Endothelial cell of umbilical vein (primary cell): ENCODE results near the gene ST8SIA1. TPM values are rescaled to one million over a fixed set of nuclear protein-coding genes. Genes with fewer than 3 reads are reported as not detected.

Source experiments
- BruUV-seq: library from RNA; stranded (reverse); fragments of 400-500 nt; replicated peaks from 2 replicates; lab custom pipeline; 2021; lab: Mats Ljungman, UMichigan
- CTCF ChIA-PET: fragments of 300-600, 350-600 bp; sonication (Branson Sonifier 250); formaldehyde crosslinking; loops from one replicate; lab custom pipeline; 2021; ENCODE audit warnings: antibody characterized with exemption, inconsistent platforms; lab: Charles Lee
- POLR2A ChIA-PET: fragments of 300-600, 350-600 bp; sonication (Branson Sonifier 250); formaldehyde crosslinking; loops from one replicate; lab custom pipeline; 2021; ENCODE audit warnings: antibody characterized with exemption, inconsistent platforms; lab: Charles Lee
- DNase-seq: peaks from one replicate; pipeline ENCODE4 v3.0.0-alpha.2; 2011; ENCODE audit warnings: low read depth, low spot score
- FAIRE-seq: peaks from 2 replicates; lab custom pipeline; 2011; peaks lifted over from hg19 to GRCh38; lab: Jason Lieb, UNC
- H2AFZ ChIP-seq: 2 replicates; pipeline ENCODE4 v1.6.0; 2012; ENCODE audit warnings: low read depth, low read length, control low read depth, inconsistent platforms
- H3K27ac ChIP-seq: 2 replicates; pipeline ENCODE4 v1.5.1; 2011; ENCODE audit warnings: low read depth, mild to moderate bottlenecking, control low read depth, low read length, moderate library complexity; ENCODE audit not compliant: insufficient read depth
- H3K27me3 ChIP-seq, 2 experiments: 2 replicates each; pipeline versions ENCODE4 v1.6.0 to v1.6.1; 2011; ENCODE audit warnings: low read length in 2 of 2, mixed read lengths in 1 of 2; ENCODE audit not compliant: control insufficient read depth in 2 of 2, insufficient read depth in 2 of 2
- H3K36me3 ChIP-seq, 2 experiments: 2 replicates in 1 of 2; 3 replicates in 1 of 2; pipeline ENCODE4 v1.5.1; 2011; ENCODE audit warnings: low read length in 2 of 2, mild to moderate bottlenecking in 1 of 2, moderate library complexity in 1 of 2; ENCODE audit not compliant: control insufficient read depth in 2 of 2, insufficient read depth in 2 of 2; ENCODE audit errors: extremely low read depth in 1 of 2
- H3K4me1 ChIP-seq: 3 replicates; pipeline ENCODE4 v1.5.1; 2011; ENCODE audit warnings: mild to moderate bottlenecking, low read length; ENCODE audit not compliant: control insufficient read depth, insufficient read depth; ENCODE audit errors: extremely low read depth
- H3K4me2 ChIP-seq: 2 replicates; pipeline ENCODE4 v1.6.1; 2011; ENCODE audit warnings: low read length, control low read depth, mixed read lengths; ENCODE audit not compliant: insufficient read depth
- H3K4me3 ChIP-seq, 3 experiments: fragments of 200-600 bp in 1 of 3; sonication (generic), shearing (Covaris generic) in 1 of 3; replicated peaks in 1 of 3; 2 replicates each; pipeline ENCODE4 v1.5.1; 2011 to 2016; ENCODE audit warnings: control low read depth in 3 of 3, low read length in 3 of 3, mild to moderate bottlenecking in 2 of 3, inconsistent platforms in 1 of 3, low read depth in 1 of 3, moderate library complexity in 1 of 3; ENCODE audit not compliant: insufficient read depth in 1 of 3
- H3K79me2 ChIP-seq: 2 replicates; pipeline ENCODE4 v1.6.0; 2012; ENCODE audit warnings: low read length, inconsistent platforms; ENCODE audit not compliant: control insufficient read depth, insufficient read depth
- H3K9ac ChIP-seq: replicated peaks from 2 replicates; pipeline ENCODE3; 2011; ENCODE audit warnings: low read length, control low read depth; ENCODE audit not compliant: insufficient read depth; ENCODE audit errors: extremely low read depth
- H3K9me1 ChIP-seq: replicated peaks from 3 replicates; pipeline ENCODE4 v1.6.0; 2011; ENCODE audit warnings: mild to moderate bottlenecking, low read length; ENCODE audit not compliant: control insufficient read depth, insufficient read depth; ENCODE audit errors: extremely low read depth
- H3K9me3 ChIP-seq: replicated peaks from 2 replicates; pipeline ENCODE4 v1.5.1; 2012; ENCODE audit warnings: low read length, inconsistent platforms; ENCODE audit not compliant: control insufficient read depth, insufficient read depth
- H4K20me1 ChIP-seq: replicated peaks from 2 replicates; pipeline ENCODE3; 2011; ENCODE audit warnings: mild to moderate bottlenecking, low read length; ENCODE audit not compliant: control insufficient read depth, insufficient read depth; ENCODE audit errors: extremely low read depth
- EZH2 ChIP-seq: IDR thresholded peaks from 2 replicates; pipeline ENCODE4 v1.6.1; 2012; ENCODE audit warnings: borderline replicate concordance, low read depth, mild to moderate bottlenecking, moderate library complexity, low read length, inconsistent platforms; ENCODE audit not compliant: severe bottlenecking
- FOS ChIP-seq: IDR thresholded peaks from 2 replicates; pipeline ENCODE4 v1.6.1; 2011; ENCODE audit warnings: mild to moderate bottlenecking, low read length, moderate library complexity, borderline replicate concordance; ENCODE audit not compliant: insufficient read depth
- GATA2 ChIP-seq: IDR thresholded peaks from 2 replicates; pipeline ENCODE4 v1.7.0; 2011; ENCODE audit warnings: low read depth, mild to moderate bottlenecking, moderate library complexity, mixed read lengths, low read length; ENCODE audit not compliant: insufficient read length, insufficient read depth
- JUN ChIP-seq: IDR thresholded peaks from 2 replicates; pipeline ENCODE4 v1.6.1; 2011; ENCODE audit warnings: borderline replicate concordance, low read depth; ENCODE audit not compliant: insufficient read length, insufficient read depth
- MYC ChIP-seq: IDR thresholded peaks from one replicate; pipeline ENCODE4 v1.6.1; 2011; ENCODE audit warnings: mild to moderate bottlenecking, low read depth, low read length
- POLR2A ChIP-seq: IDR thresholded peaks from 2 replicates; pipeline ENCODE4 v1.6.1; 2012; ENCODE audit warnings: low read depth, mild to moderate bottlenecking, control low read depth, low read length
- POLR2AphosphoS5 ChIP-seq: IDR thresholded peaks from 2 replicates; pipeline ENCODE4 v1.6.1; 2012; ENCODE audit warnings: low read depth, mild to moderate bottlenecking, control low read depth, low read length, moderate library complexity; ENCODE audit not compliant: insufficient read depth
- dilution Hi-C: fragments of 300-500 bp; cut with MboI; formaldehyde crosslinking; loops from one replicate; pipeline ENCODE4 v1.15.0; 2019; ENCODE audit warnings: low sequenced_read_pairs; ENCODE audit not compliant: extremely low pct_ligation_motif_present
- intact Hi-C: fragments of 100-400 bp; cut with micrococcal nuclease; formaldehyde crosslinking; loops from one replicate; pipeline ENCODE4 v1.10.0; 2022
- polyA plus RNA-seq, 4 experiments: library from polyadenylated mRNA; depleted of rRNA in 3 of 4; stranded (reverse) in 3 of 4; unstranded in 1 of 4; fragments of >200 nt; gene quantifications; 2 replicates each; pipeline versions ENCODE4 v1.2.1 to v1.2.3, GENCODE V29; 2011 to 2012; ENCODE audit warnings: missing spikeins in 1 of 4
- total RNA-seq: library from RNA; stranded (reverse); gene quantifications from 2 replicates; pipeline ENCODE4 v1.2.3, GENCODE V29; 2021
- TF ChIP-seq, protein P1 (sequence below): IDR thresholded peaks from 2 replicates; pipeline ENCODE4 v1.6.1; 2011; ENCODE audit not compliant: insufficient read depth, insufficient read length
- TF ChIP-seq, protein P2 (sequence below), 2 donors: IDR thresholded peaks; 1 replicate in 1 of 2; 2 replicates in 1 of 2; pipeline ENCODE4 v1.5.1; 2011; ENCODE audit warnings: low read length in 2 of 2, mild to moderate bottlenecking in 2 of 2, moderate library complexity in 2 of 2, control low read depth in 1 of 2, inconsistent platforms in 1 of 2, low read depth in 1 of 2; ENCODE audit not compliant: insufficient read depth in 1 of 2; ENCODE audit errors: extremely low read depth in 1 of 2

The ST8SIA1 gene
- total and polyA plus RNA-seq, 2 donors (not counting 3 experiments of a cell fraction or from before 2014, with no cell fraction given) = not detected

DNA sequence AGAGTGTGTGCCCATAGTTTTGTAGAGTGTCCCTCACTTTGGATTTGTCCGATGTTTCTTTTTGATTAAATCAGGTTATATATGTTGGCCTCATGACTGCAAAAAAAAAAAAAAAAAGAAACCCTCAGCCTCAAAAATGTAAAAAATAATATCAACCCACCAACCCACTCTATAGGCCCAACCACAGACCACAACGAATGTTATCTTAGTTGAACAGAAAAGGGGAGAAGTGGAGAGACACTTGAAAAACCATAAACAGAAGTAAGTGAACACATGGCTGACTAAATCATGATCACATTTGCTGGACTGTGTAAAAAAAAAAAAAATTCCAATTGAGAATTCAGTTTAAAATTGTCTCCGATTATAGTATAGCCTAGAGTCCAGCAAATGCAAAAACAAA lies 45.5 kb upstream of the ST8SIA1 start:
- DNase-seq (no peak), FAIRE-seq (no peak)
- Histone ChIP-seq H3K36me3 (no peaks in the 10 kb centered on the region), H3K4me1 (no peaks in the 10 kb centered on the region), H3K9ac (no peak overlapping the region), H3K9me1 (no peaks in the 10 kb centered on the region), H4K20me1 (no peaks in the 10 kb centered on the region), H2AFZ (no peak overlapping the region), H3K4me2 (no peak overlapping the region), H3K79me2 (no peaks in the 10 kb centered on the region), H3K4me3 (no peak overlapping the region), H3K9me3 (no peaks in the 10 kb centered on the region), H3K27ac (no peak overlapping the region), H3K27me3 (no peaks in the 10 kb centered on the region)
- dilution Hi-C loops = no loop called here
- intact Hi-C loops = no loop called here
- ChIA-PET POLR2A (no interaction called here), CTCF (no interaction called here)
- TF ChIP-seq, protein P1, sequence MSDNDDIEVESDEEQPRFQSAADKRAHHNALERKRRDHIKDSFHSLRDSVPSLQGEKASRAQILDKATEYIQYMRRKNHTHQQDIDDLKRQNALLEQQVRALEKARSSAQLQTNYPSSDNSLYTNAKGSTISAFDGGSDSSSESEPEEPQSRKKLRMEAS = no peak
- TF ChIP-seq MYC (no peak), GATA2 (no peak), POLR2A (no peak), FOS (no peak), JUN (no peak), POLR2AphosphoS5 (no peak), EZH2 (no peak)
- TF ChIP-seq, protein P2, sequence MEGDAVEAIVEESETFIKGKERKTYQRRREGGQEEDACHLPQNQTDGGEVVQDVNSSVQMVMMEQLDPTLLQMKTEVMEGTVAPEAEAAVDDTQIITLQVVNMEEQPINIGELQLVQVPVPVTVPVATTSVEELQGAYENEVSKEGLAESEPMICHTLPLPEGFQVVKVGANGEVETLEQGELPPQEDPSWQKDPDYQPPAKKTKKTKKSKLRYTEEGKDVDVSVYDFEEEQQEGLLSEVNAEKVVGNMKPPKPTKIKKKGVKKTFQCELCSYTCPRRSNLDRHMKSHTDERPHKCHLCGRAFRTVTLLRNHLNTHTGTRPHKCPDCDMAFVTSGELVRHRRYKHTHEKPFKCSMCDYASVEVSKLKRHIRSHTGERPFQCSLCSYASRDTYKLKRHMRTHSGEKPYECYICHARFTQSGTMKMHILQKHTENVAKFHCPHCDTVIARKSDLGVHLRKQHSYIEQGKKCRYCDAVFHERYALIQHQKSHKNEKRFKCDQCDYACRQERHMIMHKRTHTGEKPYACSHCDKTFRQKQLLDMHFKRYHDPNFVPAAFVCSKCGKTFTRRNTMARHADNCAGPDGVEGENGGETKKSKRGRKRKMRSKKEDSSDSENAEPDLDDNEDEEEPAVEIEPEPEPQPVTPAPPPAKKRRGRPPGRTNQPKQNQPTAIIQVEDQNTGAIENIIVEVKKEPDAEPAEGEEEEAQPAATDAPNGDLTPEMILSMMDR (IDR thresholded peaks at IDR 0.05; ENCODE audit: extremely low read depth in 1 of 2, insufficient read depth in 1 of 2, low read depth in 1 of 2, low read length in 2 of 2) = no peak
- BruUV-seq = no TSS peak
